ENCODE results near the gene KCTD16.

KCTD16 gene

GRCh38 chr5:144196612-144197011 lies 25.9 kb downstream of the KCTD16 start:
- no peak for TF ChIP-seq ZFX (IDR thresholded peaks at IDR 0.05; ENCODE audit: borderline replicate concordance)
- TF ChIP-seq, protein P1, sequence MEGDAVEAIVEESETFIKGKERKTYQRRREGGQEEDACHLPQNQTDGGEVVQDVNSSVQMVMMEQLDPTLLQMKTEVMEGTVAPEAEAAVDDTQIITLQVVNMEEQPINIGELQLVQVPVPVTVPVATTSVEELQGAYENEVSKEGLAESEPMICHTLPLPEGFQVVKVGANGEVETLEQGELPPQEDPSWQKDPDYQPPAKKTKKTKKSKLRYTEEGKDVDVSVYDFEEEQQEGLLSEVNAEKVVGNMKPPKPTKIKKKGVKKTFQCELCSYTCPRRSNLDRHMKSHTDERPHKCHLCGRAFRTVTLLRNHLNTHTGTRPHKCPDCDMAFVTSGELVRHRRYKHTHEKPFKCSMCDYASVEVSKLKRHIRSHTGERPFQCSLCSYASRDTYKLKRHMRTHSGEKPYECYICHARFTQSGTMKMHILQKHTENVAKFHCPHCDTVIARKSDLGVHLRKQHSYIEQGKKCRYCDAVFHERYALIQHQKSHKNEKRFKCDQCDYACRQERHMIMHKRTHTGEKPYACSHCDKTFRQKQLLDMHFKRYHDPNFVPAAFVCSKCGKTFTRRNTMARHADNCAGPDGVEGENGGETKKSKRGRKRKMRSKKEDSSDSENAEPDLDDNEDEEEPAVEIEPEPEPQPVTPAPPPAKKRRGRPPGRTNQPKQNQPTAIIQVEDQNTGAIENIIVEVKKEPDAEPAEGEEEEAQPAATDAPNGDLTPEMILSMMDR (IDR thresholded peaks at IDR 0.05) = no peak

DNA sequence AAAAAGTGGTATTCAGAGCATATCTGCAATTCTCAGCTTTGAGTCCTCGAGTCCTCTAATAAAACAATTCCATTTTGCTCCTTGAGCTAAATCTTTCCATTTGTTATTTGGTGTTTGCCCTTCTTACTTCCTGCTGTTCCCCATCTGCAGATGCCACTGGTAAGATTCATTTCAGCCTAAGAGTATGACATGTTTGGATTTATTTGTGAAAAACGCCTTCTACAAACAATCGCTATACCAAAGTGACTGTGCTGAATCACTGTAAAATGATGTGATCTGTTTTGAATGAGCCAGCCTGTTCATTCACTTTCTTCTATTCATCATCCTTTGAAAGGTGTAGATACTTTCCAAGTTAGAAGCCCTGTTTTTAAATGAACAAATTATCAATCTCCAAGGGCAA lies 27.7 kb downstream of the KCTD16 start:
- no peak overlapping the region for H3K27ac ChIP-seq
- TF ChIP-seq, protein P1 (IDR thresholded peaks at IDR 0.05) = no peak
- no peak for TF ChIP-seq ZFX (IDR thresholded peaks at IDR 0.05; ENCODE audit: borderline replicate concordance)

More at GRCh38 chr5:144196612-144197011, 25.9 kb downstream of the KCTD16 start:
- H3K27ac ChIP-seq = no peak overlapping the region

DNA sequence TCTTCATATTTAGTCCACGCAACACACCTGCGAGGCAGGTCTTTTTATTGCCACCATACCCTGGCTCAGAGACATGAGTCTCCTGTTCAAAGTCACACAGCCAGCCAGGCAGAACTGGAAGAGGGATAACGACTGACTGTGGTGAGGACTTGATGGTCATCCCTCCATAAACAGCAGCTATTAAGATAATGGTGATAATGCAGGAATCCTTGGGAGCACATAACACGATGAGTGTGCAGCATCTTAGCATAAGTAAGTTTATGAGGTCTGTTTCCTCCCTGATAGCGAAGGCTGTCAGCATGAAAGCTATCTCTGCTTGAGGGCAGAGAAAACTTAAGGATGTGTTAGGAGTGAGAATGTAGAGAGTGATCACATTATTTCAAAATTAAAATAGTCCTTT lies 30.9 kb downstream of the KCTD16 start:
- no peak overlapping the region for H3K27ac ChIP-seq
- TF ChIP-seq ZFX (IDR thresholded peaks at IDR 0.05; ENCODE audit: borderline replicate concordance) = no peak
- TF ChIP-seq, protein P1 (IDR thresholded peaks at IDR 0.05) = no peak

DNA sequence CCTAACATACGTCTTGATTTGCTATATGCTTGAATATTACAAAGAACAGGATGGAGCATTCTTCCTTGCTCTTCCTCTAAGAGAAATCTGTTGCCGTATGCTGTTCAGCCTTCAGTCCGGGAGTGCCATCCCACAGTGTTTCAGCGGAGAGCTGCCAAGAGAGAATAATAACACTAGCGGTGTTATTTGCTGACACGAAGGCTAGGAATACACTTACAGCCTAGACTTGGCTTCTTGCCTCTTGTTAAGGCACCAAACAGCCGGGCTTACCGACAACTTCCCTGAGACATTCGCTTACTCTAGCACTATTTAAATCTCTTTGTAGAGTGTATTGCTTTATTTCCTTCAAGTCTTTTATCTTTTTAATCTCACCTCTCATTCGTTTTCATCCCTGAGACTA lies 31.4 kb downstream of the KCTD16 start:
- TF ChIP-seq, protein P1 (IDR thresholded peaks at IDR 0.05) = no peak
- TF ChIP-seq ZFX (IDR thresholded peaks at IDR 0.05; ENCODE audit: borderline replicate concordance) = no peak
- no peak overlapping the region for H3K27ac ChIP-seq

GRCh38 chr5:144202726-144203125 lies 32.1 kb downstream of the KCTD16 start:
- no peak overlapping the region for H3K27ac ChIP-seq

DNA sequence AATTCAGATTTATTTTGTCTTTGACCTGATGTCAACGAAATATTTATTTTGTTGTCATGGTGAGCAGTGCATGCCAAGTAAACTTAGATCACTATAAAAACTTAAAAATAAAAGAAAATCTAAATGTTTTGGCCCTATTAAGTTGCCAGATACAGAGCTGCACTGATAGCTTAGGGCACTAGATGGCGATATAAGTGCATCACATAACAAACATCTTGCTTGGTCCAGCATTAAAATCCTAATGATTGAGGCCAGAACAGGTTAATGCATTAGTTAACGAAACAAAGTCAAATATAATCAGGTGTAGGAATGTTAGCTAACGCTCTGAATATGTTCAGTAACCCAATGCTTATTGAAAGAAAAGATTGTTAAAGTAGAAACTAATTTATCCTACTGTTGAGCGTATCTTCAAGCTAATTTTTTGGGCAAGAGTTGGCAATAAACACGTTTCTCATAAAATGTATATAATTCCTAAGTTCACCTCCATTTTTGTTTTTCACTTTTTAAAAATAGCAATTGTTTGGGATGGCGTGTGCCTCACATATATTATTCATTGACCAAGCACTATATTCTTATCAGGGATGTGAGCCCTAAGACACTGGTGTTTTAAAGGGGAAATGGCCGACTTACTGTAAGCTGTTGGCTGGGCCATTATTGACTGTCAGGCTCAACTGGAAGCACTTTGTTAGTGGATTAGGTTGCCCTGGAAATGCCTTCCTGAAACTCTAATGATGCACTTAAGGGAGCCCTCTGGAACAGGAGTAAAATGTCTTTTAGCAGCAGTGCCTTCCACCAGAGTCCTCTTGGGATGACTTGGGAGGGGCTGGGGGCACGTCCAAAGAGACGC lies 33.3 kb downstream of the KCTD16 start:
- TF ChIP-seq ZFX (IDR thresholded peaks at IDR 0.05; ENCODE audit: borderline replicate concordance) = no peak
- TF ChIP-seq, protein P1 (IDR thresholded peaks at IDR 0.05) = peak; percentile 87
- H3K27ac ChIP-seq = no peak overlapping the region

More at GRCh38 chr5:144202726-144203125, 32.1 kb downstream of the KCTD16 start:
- TF ChIP-seq ZFX (IDR thresholded peaks at IDR 0.05; ENCODE audit: borderline replicate concordance) = no peak
- TF ChIP-seq, protein P1 (IDR thresholded peaks at IDR 0.05) = no peak

GRCh38 chr5:144205141-144205551 lies 34.5 kb downstream of the KCTD16 start:
- TF ChIP-seq, protein P1 (IDR thresholded peaks at IDR 0.05) = no peak
- TF ChIP-seq ZFX (IDR thresholded peaks at IDR 0.05; ENCODE audit: borderline replicate concordance) = no peak
- no peak overlapping the region for H3K27ac ChIP-seq
